ENCODE results near the gene DNAJC15. TPM values are rescaled to one million over a fixed set of nuclear protein-coding genes. Genes with fewer than 3 reads are reported as not detected.

Gene DNAJC15
- total and polyA plus RNA-seq, 2 donors (not counting 3 experiments of a cell fraction or from before 2014, with no cell fraction given), result 21.8 to 40.8 TPM

DNA sequence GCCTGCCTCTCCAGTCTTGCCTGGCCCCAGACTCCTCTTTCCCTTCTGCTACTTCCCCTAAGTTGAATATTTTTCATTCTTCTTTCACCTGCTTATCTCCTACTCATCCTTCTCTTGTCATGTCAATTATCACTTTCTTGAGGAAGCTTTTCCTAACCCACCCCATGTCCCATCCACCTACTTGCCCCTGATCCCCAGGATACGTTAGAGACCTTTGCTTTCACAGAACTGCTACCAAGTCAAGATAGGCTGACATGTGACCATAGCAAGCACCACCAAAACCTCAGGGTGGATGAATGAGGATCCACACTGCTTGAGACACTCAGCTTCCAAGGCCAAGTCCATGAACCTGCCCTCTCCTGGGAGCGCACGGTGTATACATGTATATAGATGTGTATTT lies 131.5 kb downstream of the DNAJC15 start:
- no peak for FAIRE-seq
- Histone ChIP-seq H3K4me3 (replicated peaks in 1 of 3; ENCODE audit: insufficient read depth in 1 of 3, low read depth in 1 of 3, low read length in 3 of 3) (no peak overlapping the region), H3K9me1 (replicated peaks; ENCODE audit: control insufficient read depth, extremely low read depth, insufficient read depth, low read length) (no peaks in the 10 kb centered on the region), H4K20me1 (replicated peaks; ENCODE audit: control insufficient read depth, extremely low read depth, insufficient read depth, low read length) (no peaks in the 10 kb centered on the region), H3K27me3 (ENCODE audit: control insufficient read depth in 2 of 2, insufficient read depth in 2 of 2, low read length in 2 of 2) (no peaks in the 10 kb centered on the region), H3K27ac (ENCODE audit: insufficient read depth, low read depth, low read length) (no peak overlapping the region), H2AFZ (ENCODE audit: low read depth, low read length) (no peak overlapping the region), H3K79me2 (ENCODE audit: control insufficient read depth, insufficient read depth, low read length) (no peaks in the 10 kb centered on the region), H3K4me1 (ENCODE audit: control insufficient read depth, extremely low read depth, insufficient read depth, low read length) (no peaks in the 10 kb centered on the region), H3K9ac (replicated peaks; ENCODE audit: extremely low read depth, insufficient read depth, low read length) (no peak overlapping the region), H3K9me3 (replicated peaks; ENCODE audit: control insufficient read depth, insufficient read depth, low read length) (no peaks in the 10 kb centered on the region), H3K4me2 (ENCODE audit: insufficient read depth, low read length) (no peak overlapping the region), H3K36me3 (ENCODE audit: control insufficient read depth in 2 of 2, extremely low read depth in 1 of 2, insufficient read depth in 2 of 2, low read length in 2 of 2) (no peaks in the 10 kb centered on the region)
- intact Hi-C loops (cut with micrococcal nuclease) (no loop called here), dilution Hi-C loops (cut with MboI; ENCODE audit: extremely low pct_ligation_motif_present, low sequenced_read_pairs) (no loop called here)
- BruUV-seq (replicated peaks), result no TSS peak
- POLR2A ChIA-PET, result no interaction called here
- no peak for TF ChIP-seq POLR2AphosphoS5 (IDR thresholded peaks at IDR 0.05; ENCODE audit: insufficient read depth, low read depth, low read length)
- no peak for TF ChIP-seq JUN (IDR thresholded peaks at IDR 0.05; ENCODE audit: borderline replicate concordance, insufficient read depth, insufficient read length, low read depth)
- no peak for TF ChIP-seq MYC (IDR thresholded peaks at IDR 0.05; ENCODE audit: low read depth, low read length)
- TF ChIP-seq FOS (IDR thresholded peaks at IDR 0.05; ENCODE audit: borderline replicate concordance, insufficient read depth, low read length), result no peak
- TF ChIP-seq POLR2A (IDR thresholded peaks at IDR 0.05; ENCODE audit: low read depth, low read length), result no peak
- no peak for TF ChIP-seq GATA2 (IDR thresholded peaks at IDR 0.05; ENCODE audit: insufficient read depth, insufficient read length, low read depth, low read length)
- no peak for TF ChIP-seq EZH2 (IDR thresholded peaks at IDR 0.05; ENCODE audit: borderline replicate concordance, low read depth, low read length, severe bottlenecking)
- TF ChIP-seq CTCF (IDR thresholded peaks at IDR 0.05; ENCODE audit: extremely low read depth in 1 of 2, insufficient read depth in 1 of 2, low read depth in 1 of 2, low read length in 2 of 2), result no peak
- TF ChIP-seq, protein P1, sequence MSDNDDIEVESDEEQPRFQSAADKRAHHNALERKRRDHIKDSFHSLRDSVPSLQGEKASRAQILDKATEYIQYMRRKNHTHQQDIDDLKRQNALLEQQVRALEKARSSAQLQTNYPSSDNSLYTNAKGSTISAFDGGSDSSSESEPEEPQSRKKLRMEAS (IDR thresholded peaks at IDR 0.05; ENCODE audit: insufficient read depth, insufficient read length), result no peak
- CTCF ChIA-PET, result no interaction called here
- DNase-seq (ENCODE audit: low read depth, low spot score), result no peak
